HG03196 (cell line): Measurements from ENCODE around the gene NUP107.

ENCODE experiments used
- ATAC-seq: cut with Tn5 transposase; IDR thresholded peaks from one replicate; pipeline ENCODE4 v1.9.1; 2021; ENCODE audit not compliant: unreplicated experiment

The NUP107 gene

GRCh38 chr12:68733661-68734071, 46.9 kb downstream of the NUP107 start:
- ATAC-seq = no peak

GRCh38 chr12:68739891-68740290, 53.1 kb downstream of the NUP107 start:
- no peak for ATAC-seq

GRCh38 chr12:68743356-68743755, 56.6 kb downstream of the NUP107 start:
- ATAC-seq = no peak

- ATAC-seq = no peak
These were observed 58.7 kb downstream of the NUP107 start for GRCh38 chr12:68745376-68745903.

- peak; percentile 97 for ATAC-seq
These were observed 59.3 kb downstream of the NUP107 start, which contains the start of gene SLC35E3 for GRCh38 chr12:68745904-68746571. Gene SLC35E3, plus strand, starts transcription at chr12:68746176. Its CDS starts 202 bp downstream, at chr12:68746378.

- ATAC-seq = peak; percentile 35
These were observed 59.9 kb downstream of the NUP107 start for GRCh38 chr12:68746572-68747180.

- ATAC-seq = no peak
These were observed 62.7 kb downstream of the NUP107 start for GRCh38 chr12:68749443-68749842.

- no peak for ATAC-seq
These were observed 63.1 kb downstream of the NUP107 start for GRCh38 chr12:68749861-68750260.

GRCh38 chr12:68750506-68750905, 63.7 kb downstream of the NUP107 start:
- no peak for ATAC-seq

GRCh38 chr12:68755536-68756243, 68.9 kb downstream of the NUP107 start:
- no peak for ATAC-seq

- ATAC-seq = no peak
These were observed 73.1 kb downstream of the NUP107 start for GRCh38 chr12:68759852-68760251.

GRCh38 chr12:68760806-68761441, 74.1 kb downstream of the NUP107 start:
- no peak for ATAC-seq

GRCh38 chr12:68761442-68761812, 74.6 kb downstream of the NUP107 start:
- ATAC-seq = no peak

- no peak for ATAC-seq
These were observed 75.3 kb downstream of the NUP107 start for GRCh38 chr12:68761901-68762630.

GRCh38 chr12:68762691-68763090, 75.9 kb downstream of the NUP107 start:
- ATAC-seq = no peak

- no peak for ATAC-seq
These were observed 78.9 kb downstream of the NUP107 start for GRCh38 chr12:68765696-68766095.

GRCh38 chr12:68766646-68767045, 79.9 kb downstream of the NUP107 start:
- no peak for ATAC-seq

- no peak for ATAC-seq
These were observed 80.4 kb downstream of the NUP107 start for GRCh38 chr12:68767191-68767590.

GRCh38 chr12:68768431-68768939, 81.7 kb downstream of the NUP107 start:
- no peak for ATAC-seq

- no peak for ATAC-seq
These were observed 83.2 kb downstream of the NUP107 start for GRCh38 chr12:68769941-68770340.
